H9 (cell line): ENCODE data around the gene CD300A. TPM values are rescaled to one million over a fixed set of nuclear protein-coding genes. Genes with fewer than 3 reads are reported as not detected.

Experiments used
- DNase-seq: peaks from one replicate; pipeline ENCODE4 v3.0.0-alpha.2; 2017
- H2AFZ ChIP-seq: one replicate; pipeline ENCODE4 v1.6.1; 2013; ENCODE audit warnings: mild to moderate bottlenecking, low read length, control low read depth, moderate library complexity
- H2AK5ac ChIP-seq: 2 replicates; pipeline ENCODE4 v1.6.1; 2013; ENCODE audit warnings: low read length, control low read depth, mixed read lengths; ENCODE audit not compliant: insufficient read length
- H2BK120ac ChIP-seq: one replicate; pipeline ENCODE4 v1.6.1; 2013; ENCODE audit warnings: low read depth, mild to moderate bottlenecking, low read length, control low read depth, inconsistent platforms; ENCODE audit not compliant: poor library complexity, severe bottlenecking
- H2BK12ac ChIP-seq: 2 replicates; pipeline ENCODE4 v1.6.1; 2013; ENCODE audit warnings: low read length, control low read depth, mixed read lengths, low read depth; ENCODE audit not compliant: insufficient read length
- H2BK15ac ChIP-seq: 2 replicates; pipeline ENCODE4 v1.6.1; 2013; ENCODE audit warnings: low read depth, low read length, control low read depth
- H2BK20ac ChIP-seq: one replicate; pipeline ENCODE4 v1.6.1; 2013; ENCODE audit warnings: low read depth, mild to moderate bottlenecking, low read length, control low read depth, inconsistent platforms; ENCODE audit not compliant: poor library complexity, severe bottlenecking
- H2BK5ac ChIP-seq: 2 replicates; pipeline ENCODE4 v1.6.1; 2013; ENCODE audit warnings: low read length, control low read depth, mixed read lengths; ENCODE audit not compliant: insufficient read length
- H3K14ac ChIP-seq: 2 replicates; pipeline ENCODE4 v1.6.1; 2013; ENCODE audit warnings: low read length, control low read depth; ENCODE audit not compliant: insufficient read depth
- H3K18ac ChIP-seq: 2 replicates; pipeline ENCODE4 v1.6.1; 2013; ENCODE audit warnings: low read depth, mild to moderate bottlenecking, mixed read lengths, low read length, control low read depth; ENCODE audit not compliant: insufficient read length
- H3K23ac ChIP-seq: 2 replicates; pipeline ENCODE4 v1.6.1; 2013; ENCODE audit warnings: low read length, control low read depth, mixed read lengths, low read depth; ENCODE audit not compliant: insufficient read length
- H3K23me2 ChIP-seq: 2 replicates; pipeline ENCODE4 v1.6.1; 2013; ENCODE audit warnings: low read depth, mild to moderate bottlenecking, mixed read lengths, low read length, control low read depth; ENCODE audit not compliant: insufficient read length, poor library complexity, severe bottlenecking
- H3K27ac ChIP-seq: 2 replicates; pipeline ENCODE4 v1.5.1; 2013; ENCODE audit warnings: low read length, control low read depth, mixed read lengths, low read depth; ENCODE audit not compliant: insufficient read length
- H3K27me3 ChIP-seq: 2 replicates; pipeline ENCODE4 v1.6.1; 2013; ENCODE audit warnings: low read length, control low read depth, inconsistent platforms; ENCODE audit not compliant: insufficient read depth
- H3K4ac ChIP-seq: 2 replicates; pipeline ENCODE4 v1.6.1; 2013; ENCODE audit warnings: low read depth, mild to moderate bottlenecking, control low read depth, inconsistent platforms, low read length, moderate library complexity
- H3K4me1 ChIP-seq: 2 replicates; pipeline ENCODE4 v1.6.1; 2013; ENCODE audit warnings: low read length, control low read depth, inconsistent platforms; ENCODE audit not compliant: insufficient read depth
- H3K4me2 ChIP-seq: 2 replicates; pipeline ENCODE4 v1.6.1; 2013; ENCODE audit warnings: low read length, control low read depth, mixed read lengths; ENCODE audit not compliant: insufficient read length, insufficient read depth
- H3K56ac ChIP-seq: 2 replicates; pipeline ENCODE4 v1.6.1; 2013; ENCODE audit warnings: low read depth, mild to moderate bottlenecking, mixed read lengths, low read length, control low read depth; ENCODE audit not compliant: insufficient read length
- H3K79me1 ChIP-seq: 2 replicates; pipeline ENCODE4 v1.6.1; 2013; ENCODE audit warnings: low read depth, mild to moderate bottlenecking, moderate library complexity, low read length, control low read depth, inconsistent platforms; ENCODE audit not compliant: insufficient read depth, poor library complexity, severe bottlenecking
- H3K79me2 ChIP-seq: 2 replicates; pipeline ENCODE4 v1.6.1; 2013; ENCODE audit warnings: low read length, control low read depth, inconsistent platforms; ENCODE audit not compliant: insufficient read depth
- H3K9ac ChIP-seq: 2 replicates; pipeline ENCODE4 v1.6.1; 2013; ENCODE audit warnings: low read length, control low read depth, mixed read lengths; ENCODE audit not compliant: insufficient read length; ENCODE audit errors: extremely low read depth
- H3K9me3 ChIP-seq: one replicate; pipeline ENCODE4 v1.6.1; 2013; ENCODE audit warnings: low read depth, low read length, inconsistent platforms; ENCODE audit not compliant: control insufficient read depth
- H3T11ph ChIP-seq: one replicate; pipeline ENCODE4 v1.6.1; 2013; ENCODE audit warnings: mild to moderate bottlenecking, low read length, control low read depth, inconsistent platforms
- H4K20me1 ChIP-seq: one replicate; pipeline ENCODE4 v1.6.1; 2013; ENCODE audit not compliant: control insufficient read depth, insufficient read length, insufficient read depth
- H4K5ac ChIP-seq: 2 replicates; pipeline ENCODE4 v1.6.1; 2013; ENCODE audit warnings: low read depth, mild to moderate bottlenecking, mixed read lengths, low read length, control low read depth; ENCODE audit not compliant: insufficient read length
- H4K8ac ChIP-seq: replicated peaks from 2 replicates; pipeline ENCODE4 v1.6.1; 2013; ENCODE audit warnings: low read length, control low read depth, mixed read lengths, low read depth; ENCODE audit not compliant: insufficient read length
- H4K91ac ChIP-seq: 2 replicates; pipeline ENCODE4 v1.6.1; 2013; ENCODE audit warnings: low read depth, mild to moderate bottlenecking, moderate library complexity, mixed read lengths, low read length, control low read depth; ENCODE audit not compliant: insufficient read length
- H3K27ac Mint-ChIP-seq, 3 experiments: 2 replicates in 2 of 3; 3 replicates in 1 of 3; pipeline ENCODE4 v1.8.0; 2020 to 2021; ENCODE audit warnings: mixed read lengths in 3 of 3, mild to moderate bottlenecking in 1 of 3, moderate library complexity in 1 of 3
- H3K27me3 Mint-ChIP-seq: 2 replicates; pipeline ENCODE4 v1.8.0; 2021; ENCODE audit warnings: low read depth, mild to moderate bottlenecking, moderate library complexity, mixed read lengths
- H3K36me3 Mint-ChIP-seq, 3 experiments: 2 replicates in 2 of 3; 3 replicates in 1 of 3; pipeline ENCODE4 v1.8.0; 2020 to 2021; ENCODE audit warnings: low read depth in 3 of 3, mixed read lengths in 3 of 3; ENCODE audit not compliant: insufficient read depth in 1 of 3
- H3K4me1 Mint-ChIP-seq, 2 experiments: 2 replicates each; pipeline ENCODE4 v1.8.0; 2020; ENCODE audit warnings: mixed read lengths in 2 of 2
- H3K4me3 Mint-ChIP-seq, 2 experiments: 2 replicates in 1 of 2; 3 replicates in 1 of 2; pipeline ENCODE4 v1.8.0; 2020 to 2021; ENCODE audit warnings: mild to moderate bottlenecking in 2 of 2, mixed read lengths in 2 of 2, moderate library complexity in 1 of 2
- H3K9me3 Mint-ChIP-seq, 2 experiments: 2 replicates in 1 of 2; 3 replicates in 1 of 2; pipeline ENCODE4 v1.8.0; 2020; ENCODE audit warnings: mild to moderate bottlenecking in 2 of 2, mixed read lengths in 2 of 2, moderate library complexity in 1 of 2
- WGBS: extraction: QIAGEN DNeasy Blood & Tissue Kit; methylation state at CpG from one replicate; pipeline ENCODE4 v1.1.7; 2013; ENCODE audit warnings: missing lambda C conversion rate, low lambda C conversion rate, mixed read lengths; ENCODE audit not compliant: insufficient read length; ENCODE audit errors: extremely low coverage; 5-methylcytosine and 5-hydroxymethylcytosine counted together
- total RNA-seq: library from RNA; stranded (reverse); gene quantifications from 2 replicates; pipeline ENCODE4 v1.2.1, GENCODE V29; 2021
- TF ChIP-seq, protein P1 (sequence below): fragments of 200-600 bp; sonication (generic); conservative IDR thresholded peaks from 3 replicates; pipeline ENCODE4 v1.8.0; 2021; ENCODE audit warnings: antibody characterized with exemption, mild to moderate bottlenecking

Gene CD300A
- total RNA-seq, 1 experiment from 2014 or later = not detected

DNA sequence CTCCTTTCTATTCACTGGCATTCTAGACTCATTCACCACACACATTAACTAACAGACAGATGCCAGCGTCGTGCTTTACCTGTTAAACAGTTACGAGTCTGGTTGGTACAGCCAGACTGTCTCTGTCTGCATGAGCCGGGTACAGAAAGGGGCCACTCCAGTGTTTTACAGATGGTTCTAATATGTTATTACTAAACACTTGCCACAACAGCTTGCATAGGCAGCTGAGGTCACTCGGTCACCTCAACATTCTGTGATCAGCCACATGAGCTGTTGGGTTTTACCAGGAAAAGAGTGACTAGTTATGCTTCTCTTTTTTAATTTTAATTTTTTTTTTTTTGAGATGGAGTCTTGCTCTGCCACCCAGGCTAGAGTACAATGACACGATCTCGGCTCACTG, 25.2 kb downstream of the CD300A start:
- H3K79me2 ChIP-seq = no peaks in the 10 kb centered on the region
- H2BK5ac ChIP-seq = no peak overlapping the region
- no peaks in the 10 kb centered on the region for H3K79me1 ChIP-seq
- H3K27me3 ChIP-seq = no peaks in the 10 kb centered on the region
- no peak overlapping the region for H3K9ac ChIP-seq
- no peak overlapping the region for H2BK12ac ChIP-seq
- H3K4ac ChIP-seq = no peak overlapping the region
- no peaks in the 10 kb centered on the region for H3K9me3 ChIP-seq
- no peak overlapping the region for H2BK15ac ChIP-seq
- H3K4me1 ChIP-seq = no peaks in the 10 kb centered on the region
- no CpG with 5 or more reads among the region's 7 CpGs for WGBS
- H4K20me1 ChIP-seq = no peaks in the 10 kb centered on the region
- no peak overlapping the region for H3K23ac ChIP-seq
- H2BK20ac ChIP-seq = no peak overlapping the region
- Mint-ChIP-seq H3K4me1 (peaks cover 2 to 7% of the 10 kb centered on the region in 2 experiments), H3K4me3 (no peak overlapping the region), H3K36me3 (peaks cover 0 to 9% (median 3%) of the 10 kb centered on the region in 3 experiments; a peak in 3 of 7 replicates), H3K27me3 (peaks cover 22% of the 10 kb centered on the region), H3K27ac (no peak overlapping the region), H3K9me3 (peaks cover 15% of the 10 kb centered on the region in 2 experiments)
- H3K27ac ChIP-seq = no peak overlapping the region
- H2AK5ac ChIP-seq = no peak overlapping the region
- TF ChIP-seq, protein P1, sequence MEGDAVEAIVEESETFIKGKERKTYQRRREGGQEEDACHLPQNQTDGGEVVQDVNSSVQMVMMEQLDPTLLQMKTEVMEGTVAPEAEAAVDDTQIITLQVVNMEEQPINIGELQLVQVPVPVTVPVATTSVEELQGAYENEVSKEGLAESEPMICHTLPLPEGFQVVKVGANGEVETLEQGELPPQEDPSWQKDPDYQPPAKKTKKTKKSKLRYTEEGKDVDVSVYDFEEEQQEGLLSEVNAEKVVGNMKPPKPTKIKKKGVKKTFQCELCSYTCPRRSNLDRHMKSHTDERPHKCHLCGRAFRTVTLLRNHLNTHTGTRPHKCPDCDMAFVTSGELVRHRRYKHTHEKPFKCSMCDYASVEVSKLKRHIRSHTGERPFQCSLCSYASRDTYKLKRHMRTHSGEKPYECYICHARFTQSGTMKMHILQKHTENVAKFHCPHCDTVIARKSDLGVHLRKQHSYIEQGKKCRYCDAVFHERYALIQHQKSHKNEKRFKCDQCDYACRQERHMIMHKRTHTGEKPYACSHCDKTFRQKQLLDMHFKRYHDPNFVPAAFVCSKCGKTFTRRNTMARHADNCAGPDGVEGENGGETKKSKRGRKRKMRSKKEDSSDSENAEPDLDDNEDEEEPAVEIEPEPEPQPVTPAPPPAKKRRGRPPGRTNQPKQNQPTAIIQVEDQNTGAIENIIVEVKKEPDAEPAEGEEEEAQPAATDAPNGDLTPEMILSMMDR = no peak
- no peak overlapping the region for H4K8ac ChIP-seq
- H3K18ac ChIP-seq = no peak overlapping the region
- H3K4me2 ChIP-seq = no peak overlapping the region
- no peak overlapping the region for H3T11ph ChIP-seq
- H4K91ac ChIP-seq = no peak overlapping the region
- no peak overlapping the region for H4K5ac ChIP-seq
- H3K56ac ChIP-seq = no peak overlapping the region
- no peaks in the 10 kb centered on the region for H3K23me2 ChIP-seq
- H2BK120ac ChIP-seq = no peak overlapping the region
- H3K14ac ChIP-seq = no peak overlapping the region
- DNase-seq = peak; percentile 14
- H2AFZ ChIP-seq = no peak overlapping the region
